CD4-positive, alpha-beta T cell treated with Interleukin-1 beta for 1 hour (primary cell): Measurements from ENCODE around the gene FAM78B.

Source experiments
- DNase-seq, 2 donors: peaks; one replicate each; pipeline ENCODE4 v3.0.0-alpha.2; 2020 to 2022

Gene FAM78B, protein sequence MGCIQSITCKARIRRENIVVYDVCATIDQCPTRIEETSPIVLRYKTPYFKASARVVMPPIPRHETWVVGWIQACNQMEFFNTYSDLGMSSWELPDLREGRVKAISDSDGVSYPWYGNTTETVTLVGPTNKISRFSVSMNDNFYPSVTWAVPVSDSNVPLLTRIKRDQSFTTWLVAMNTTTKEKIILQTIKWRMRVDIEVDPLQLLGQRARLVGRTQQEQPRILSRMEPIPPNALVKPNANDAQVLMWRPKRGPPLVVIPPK

GRCh38 chr1:166166698-166167571 lies at the start of gene FAM78B:
FAM78B (minus strand) TSS chr1:166167001; CDS start chr1:166166248, 753 bp downstream.
- peak; percentile 50 for DNase-seq

- DNase-seq = no peak
Observed at GRCh38 chr1:166202546-166202945, 35.7 kb upstream of the FAM78B start.

- DNase-seq = no peak
Observed at GRCh38 chr1:166200743-166201142, 33.9 kb upstream of the FAM78B start.

DNA sequence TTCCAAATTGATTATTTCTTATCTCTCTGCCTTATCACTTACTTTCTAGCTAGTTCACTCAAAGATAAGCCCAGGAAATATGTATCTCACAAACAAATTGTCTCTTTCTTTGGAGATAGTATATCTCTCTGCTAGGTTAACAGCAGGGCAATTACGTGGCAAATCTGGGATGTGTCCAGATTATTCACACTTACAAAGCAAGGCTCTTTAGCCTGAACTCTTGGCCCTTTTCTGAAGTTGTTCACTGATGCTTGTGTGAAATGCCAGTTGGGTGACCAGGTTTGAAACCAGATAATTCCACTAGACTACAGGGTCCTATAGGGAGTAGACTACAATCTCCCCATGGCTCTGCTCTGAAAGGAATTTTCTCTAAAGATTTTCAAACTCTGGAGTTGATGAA lies 30.8 kb upstream of the FAM78B start:
- no peak for DNase-seq

- no peak for DNase-seq
Observed at GRCh38 chr1:166197141-166197540, 30.3 kb upstream of the FAM78B start.

GRCh38 chr1:166193057-166193698 lies 26.4 kb upstream of the FAM78B start:
- DNase-seq = no peak

DNA sequence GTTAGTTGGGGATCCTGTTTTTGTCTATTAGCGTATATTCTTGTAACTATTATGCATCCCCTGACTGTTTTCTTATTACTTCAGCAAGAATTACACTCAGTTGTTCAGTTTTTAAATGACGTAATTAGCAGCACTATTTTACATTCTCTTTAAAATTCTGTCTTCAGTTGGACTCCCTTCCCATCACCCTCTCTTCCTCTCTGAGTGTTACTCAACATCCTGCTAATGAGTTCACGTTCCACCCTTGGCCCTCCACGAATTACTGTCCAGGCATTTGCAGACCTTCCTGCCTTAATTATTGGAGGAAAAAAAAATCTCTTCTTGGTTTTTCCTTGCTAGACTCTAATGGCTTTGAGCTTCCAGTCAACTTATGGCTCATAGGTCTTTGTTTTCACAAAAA lies 23.6 kb upstream of the FAM78B start:
- DNase-seq = no peak

DNA sequence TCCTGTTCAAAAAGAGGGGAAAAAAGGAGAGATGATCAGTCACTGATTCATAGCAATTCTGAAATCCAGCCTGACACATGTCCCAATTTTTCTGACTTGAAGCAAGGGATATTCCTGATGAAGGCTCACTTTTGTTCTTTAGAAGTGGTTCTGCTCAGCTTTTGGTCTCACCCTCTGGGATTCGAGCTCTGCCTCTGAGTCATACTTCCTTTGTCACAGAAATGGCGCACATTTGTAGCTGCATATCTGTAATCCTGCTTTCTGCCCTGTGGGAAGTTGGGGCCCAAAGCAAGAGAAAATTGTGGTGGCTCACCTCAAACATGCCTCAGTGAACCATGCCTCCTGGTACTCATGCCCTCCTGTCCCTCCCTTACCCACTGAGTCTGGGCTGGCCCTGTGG lies 22.3 kb upstream of the FAM78B start:
- no peak for DNase-seq

- no peak for DNase-seq
Observed at GRCh38 chr1:166185526-166185925, 18.7 kb upstream of the FAM78B start.

DNA sequence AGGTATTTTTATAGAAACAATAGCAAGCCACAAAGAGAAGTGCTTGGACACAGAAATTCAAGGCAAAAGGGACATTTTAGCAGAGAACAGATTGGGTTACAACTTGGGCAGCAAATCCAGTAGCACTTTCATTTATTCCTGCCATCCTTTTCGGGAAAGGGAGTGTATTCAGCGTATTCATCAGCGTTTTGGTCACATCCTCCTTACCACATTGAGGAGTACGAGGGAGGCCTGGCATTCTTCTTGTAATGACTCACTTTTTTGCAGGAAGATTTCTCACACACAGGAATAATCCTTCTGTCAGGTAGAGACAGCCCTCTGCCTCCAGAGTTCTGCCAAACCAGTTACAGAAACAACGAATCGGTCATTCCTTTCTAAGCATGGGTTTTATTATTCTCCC lies 18.1 kb upstream of the FAM78B start:
- DNase-seq = no peak

DNA sequence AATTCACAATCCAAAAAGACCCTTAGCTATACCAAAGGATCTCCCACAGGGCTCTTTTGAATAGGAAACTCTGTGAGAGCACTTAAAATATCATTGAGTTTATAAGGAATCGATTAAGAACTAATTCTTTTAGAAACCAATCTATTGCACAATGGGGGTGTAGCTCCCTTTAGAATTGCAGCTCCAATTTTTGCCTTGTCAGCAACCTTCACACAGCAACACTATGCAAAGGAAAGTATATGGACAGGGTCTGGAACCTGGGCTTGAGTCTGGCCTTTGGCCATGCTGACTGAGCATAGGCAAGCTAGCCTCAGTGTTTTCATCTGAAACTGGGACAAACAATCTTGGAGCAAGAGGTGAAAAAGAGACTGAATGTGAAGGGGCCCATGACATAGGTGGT lies 17.2 kb upstream of the FAM78B start:
- no peak for DNase-seq

DNA sequence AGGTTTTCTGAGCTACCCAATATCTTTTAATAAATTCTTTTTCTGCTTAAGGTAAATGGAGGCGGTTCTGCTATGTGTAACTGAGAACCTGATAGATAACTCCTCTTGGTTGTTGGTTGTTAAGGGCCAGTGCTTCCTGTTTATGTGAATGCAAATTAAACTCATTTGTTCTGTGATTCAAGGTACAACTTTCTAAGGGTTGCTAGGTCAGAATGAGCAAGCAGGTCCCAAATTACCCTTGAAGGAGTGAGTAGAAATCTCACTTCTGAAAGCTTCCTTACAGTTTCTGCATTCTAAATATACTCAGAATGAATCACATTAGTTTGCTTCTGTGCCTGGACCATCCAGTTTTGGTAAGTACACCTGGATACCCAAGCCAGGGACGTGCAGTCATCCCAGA lies 15.5 kb upstream of the FAM78B start:
- no peak for DNase-seq

DNA sequence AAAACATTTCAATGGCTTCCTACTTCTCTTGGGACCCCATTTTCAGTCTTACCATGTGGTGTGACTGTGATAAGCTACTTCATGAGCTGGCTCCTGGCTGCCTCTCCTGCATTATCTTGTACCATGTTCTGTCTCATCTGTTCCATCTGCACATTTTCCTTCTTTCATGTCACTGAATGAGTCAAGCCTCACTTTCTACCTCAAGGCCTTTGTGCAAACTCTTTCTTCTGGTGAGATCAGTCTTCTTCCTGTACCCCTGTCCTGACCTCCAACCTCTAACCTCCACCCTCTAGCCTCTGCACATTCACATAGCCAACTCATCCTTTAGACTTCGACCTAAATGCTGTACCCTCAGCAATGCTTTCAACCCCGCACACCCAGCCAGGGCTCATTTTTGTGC lies 9.6 kb upstream of the FAM78B start:
- DNase-seq = no peak

GRCh38 chr1:166175032-166175431 lies 8.2 kb upstream of the FAM78B start:
- DNase-seq = no peak

- DNase-seq = no peak
Observed at GRCh38 chr1:166174108-166174507, 7.3 kb upstream of the FAM78B start.

- DNase-seq = no peak
Observed at GRCh38 chr1:166172106-166172505, 5.3 kb upstream of the FAM78B start.

DNA sequence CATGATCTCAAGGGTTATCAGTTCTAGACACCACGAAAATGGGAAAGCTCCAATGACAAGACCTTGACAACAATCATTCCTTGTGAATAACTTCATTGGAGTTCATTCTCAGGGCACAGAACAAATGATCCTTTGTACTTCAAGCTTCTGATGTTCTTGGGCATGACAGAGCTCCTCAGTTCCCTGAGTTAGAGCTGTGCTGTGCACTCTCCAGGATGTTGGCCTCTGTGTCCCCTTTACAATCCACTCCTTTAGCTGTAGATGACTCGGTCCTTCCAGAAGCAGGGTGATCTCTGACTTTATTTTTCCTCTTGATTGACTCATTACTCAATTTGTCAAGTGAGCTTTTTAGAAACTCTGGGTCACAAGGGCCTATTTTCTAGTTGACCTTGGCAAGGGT lies 3.9 kb upstream of the FAM78B start:
- DNase-seq = no peak

DNA sequence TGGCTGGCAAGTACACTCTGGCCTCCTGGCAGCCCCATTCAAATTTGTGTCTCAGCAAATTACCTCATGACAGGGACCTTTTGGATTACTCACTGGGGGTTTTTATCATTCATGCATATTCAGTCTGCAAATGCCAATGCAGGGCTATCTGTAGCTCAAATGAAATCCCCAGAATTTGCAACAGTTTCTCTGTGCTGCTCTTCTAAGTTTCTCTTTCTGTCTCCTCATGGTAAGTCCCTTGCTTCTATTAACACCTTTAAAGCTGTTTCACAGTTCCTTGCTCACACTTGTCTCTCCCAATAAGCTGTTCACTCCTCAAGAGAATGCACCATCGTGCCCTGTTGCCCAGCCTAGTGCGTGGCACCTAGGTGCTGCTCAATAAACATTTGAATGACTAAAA lies 3.3 kb upstream of the FAM78B start:
- DNase-seq = no peak

- DNase-seq = no peak
Observed at GRCh38 chr1:166169182-166169581, 2.4 kb upstream of the FAM78B start.

- no peak for DNase-seq
Observed at GRCh38 chr1:166167572-166167925, 748 bp upstream of the FAM78B start.

DNA sequence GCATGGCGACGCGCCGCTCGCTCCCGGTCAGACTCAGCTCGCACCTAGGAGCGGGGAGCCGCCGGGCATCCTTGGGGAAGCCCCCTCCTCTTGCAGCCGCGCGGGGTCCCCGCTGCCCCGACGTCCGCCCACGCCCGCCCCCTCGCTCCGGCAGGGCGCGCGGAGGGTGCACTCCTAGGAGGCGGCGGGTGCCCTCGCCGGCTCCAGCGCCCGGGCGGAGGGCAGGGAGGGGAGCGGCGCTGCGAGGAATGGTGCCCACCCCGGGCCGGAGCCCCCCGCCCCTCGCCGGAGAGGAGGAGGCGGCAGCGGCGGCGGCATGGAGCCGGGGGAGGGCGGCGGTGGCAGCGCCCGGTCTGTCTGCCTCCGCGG lies 488 bp downstream of the FAM78B start:
- no peak for DNase-seq

GRCh38 chr1:166165661-166166328 lies 1.0 kb downstream of the FAM78B start:
- no peak for DNase-seq

DNA sequence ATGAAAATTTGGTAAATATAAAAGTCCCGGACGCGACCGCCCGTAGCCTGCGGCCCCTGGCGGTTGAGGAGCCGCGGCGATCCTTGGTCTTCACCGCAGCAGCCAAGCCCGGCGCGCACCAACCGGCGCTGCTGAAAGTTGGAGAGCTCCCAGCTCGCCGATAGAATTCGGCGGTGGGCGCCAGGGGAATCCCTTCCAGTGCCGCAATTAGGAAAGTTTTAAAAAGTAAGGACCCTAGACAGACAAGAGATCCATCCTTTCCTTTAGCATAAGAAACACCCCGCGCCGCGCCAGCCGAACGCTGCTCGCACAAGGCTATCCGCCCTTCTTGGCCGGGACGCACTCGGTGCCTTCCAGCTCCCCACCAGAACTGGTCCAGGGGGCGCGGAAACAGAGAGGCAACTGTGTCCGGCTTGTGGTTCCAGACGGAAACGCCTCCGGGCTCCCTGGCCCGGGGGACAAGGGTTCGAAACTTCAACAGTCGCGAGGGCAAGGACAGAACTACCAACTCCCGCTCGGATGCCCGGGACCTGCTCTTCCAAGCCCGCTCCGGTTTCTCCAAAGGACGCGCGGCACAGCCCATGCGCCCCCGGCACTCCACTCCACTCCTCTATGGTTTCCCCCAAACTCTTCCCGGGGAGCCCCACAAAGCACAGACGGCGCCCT lies 1.7 kb downstream of the FAM78B start:
- DNase-seq = peak in 1 of 2 donors; percentile 4
